HL-60/S4 treated with phorbol 12-myristate 13-acetate at 8.2 ng/mL for 4 days and 3 days (cell line): ENCODE measurements around the gene CPXM1.

Source experiments
- in situ Hi-C: fragments of 300-500 bp; cut with MboI; formaldehyde crosslinking; loops from 2 replicates; pipeline ENCODE4 v1.15.0; 2022; ENCODE audit warnings: low sequenced_read_pairs

CPXM1 gene

GRCh38 chr20:2804041-2804828 lies 3.8 kb upstream of the CPXM1 start:
- in situ Hi-C loops, result no loop called here

- in situ Hi-C loops, result no loop called here
These were observed 880 bp upstream of the CPXM1 start for GRCh38 chr20:2801286-2801728.

- in situ Hi-C loops, result no loop called here
These were observed 523 bp downstream of the CPXM1 start for GRCh38 chr20:2799688-2800520.

- in situ Hi-C loops, result no loop called here
These were observed 1.2 kb downstream of the CPXM1 start for GRCh38 chr20:2799271-2799670.

GRCh38 chr20:2798814-2799213 lies 1.6 kb downstream of the CPXM1 start:
- in situ Hi-C loops, result no loop called here

- in situ Hi-C loops, result no loop called here
These were observed 2.2 kb downstream of the CPXM1 start for GRCh38 chr20:2798095-2798805.

GRCh38 chr20:2797136-2797983 lies 3.1 kb downstream of the CPXM1 start:
- in situ Hi-C loops, result no loop called here

GRCh38 chr20:2796011-2796660 lies 4.3 kb downstream of the CPXM1 start:
- in situ Hi-C loops, result no loop called here

GRCh38 chr20:2795451-2795850 lies 5.0 kb downstream of the CPXM1 start:
- in situ Hi-C loops, result no loop called here

- in situ Hi-C loops, result no loop called here
These were observed 5.5 kb downstream of the CPXM1 start for GRCh38 chr20:2794866-2795447.

GRCh38 chr20:2794202-2794748 lies 6.2 kb downstream of the CPXM1 start:
- in situ Hi-C loops, result no loop called here

GRCh38 chr20:2793471-2793870 lies 7.0 kb downstream of the CPXM1 start:
- in situ Hi-C loops, result no loop called here

- in situ Hi-C loops, result no loop called here
These were observed 16.4 kb downstream of the CPXM1 start for GRCh38 chr20:2783908-2784566.

- in situ Hi-C loops, result no loop called here
These were observed 19.5 kb downstream of the CPXM1 start for GRCh38 chr20:2780948-2781347.

GRCh38 chr20:2778602-2779321 lies 21.7 kb downstream of the CPXM1 start:
- in situ Hi-C loops, result no loop called here

- in situ Hi-C loops, result no loop called here
These were observed 25.3 kb downstream of the CPXM1 start for GRCh38 chr20:2775139-2775538.

GRCh38 chr20:2773812-2774211 lies 26.6 kb downstream of the CPXM1 start:
- in situ Hi-C loops, result no loop called here

GRCh38 chr20:2771631-2772080 lies 28.8 kb downstream of the CPXM1 start:
- in situ Hi-C loops, result no loop called here
